Measurements from ENCODE around the gene LAMA2. TPM values are rescaled to one million over a fixed set of nuclear protein-coding genes. Genes with fewer than 3 reads are reported as not detected.

The LAMA2 gene
- total and polyA plus RNA-seq, 2 donors from 2014 or later: 2.2 to 20.8 TPM

- DNase-seq (no peak), FAIRE-seq (no peak)
- H3K27me3 ChIP-seq (ENCODE audit: control insufficient read depth, insufficient read depth, low read length): no peaks in the 10 kb centered on the region
- intact Hi-C loops (cut with DNase I): loop anchor here (10.0 kb wide), 1 partner anchor 253 kb away; no protein-coding TSS in a partner anchor
- peaks cover 0 to 9% (median 0%) of the 10 kb centered on the region in 3 donors for H3K4me1 ChIP-seq (ENCODE audit: control insufficient read depth in 2 of 3, insufficient read depth in 2 of 3, low read depth in 1 of 3, low read length in 3 of 3)
- H3K4me3 ChIP-seq (ENCODE audit: low read length in 3 of 3): no peak overlapping the region
- H3K9ac ChIP-seq (ENCODE audit: low read length in 3 of 3): no peak overlapping the region
- H3K27ac ChIP-seq (ENCODE audit: low read depth in 2 of 2, low read length in 2 of 2): no peak overlapping the region
- H3K36me3 ChIP-seq (ENCODE audit: control insufficient read depth in 2 of 3, insufficient read depth in 3 of 3, low read length in 3 of 3): no peaks in the 10 kb centered on the region
- H3K9me3 ChIP-seq (ENCODE audit: control insufficient read depth in 2 of 3, insufficient read depth in 1 of 3, low read length in 3 of 3): no peaks in the 10 kb centered on the region
- TF ChIP-seq CTCF (IDR thresholded peaks at IDR 0.05; ENCODE audit: borderline replicate concordance, extremely low read depth, insufficient read depth): no peak
These were observed 609.3 kb downstream of the LAMA2 start for GRCh38 chr6:129492260-129492659.

GRCh38 chr6:129493354-129493902 lies 610.5 kb downstream of the LAMA2 start:
- Histone ChIP-seq H3K9ac (ENCODE audit: low read length in 3 of 3) (no peak overlapping the region), H3K36me3 (ENCODE audit: control insufficient read depth in 2 of 3, insufficient read depth in 3 of 3, low read length in 3 of 3) (no peaks in the 10 kb centered on the region), H3K4me3 (ENCODE audit: low read length in 3 of 3) (no peak overlapping the region), H3K27ac (ENCODE audit: low read depth in 2 of 2, low read length in 2 of 2) (no peak overlapping the region), H3K9me3 (ENCODE audit: control insufficient read depth in 2 of 3, insufficient read depth in 1 of 3, low read length in 3 of 3) (no peaks in the 10 kb centered on the region), H3K27me3 (ENCODE audit: control insufficient read depth, insufficient read depth, low read length) (no peaks in the 10 kb centered on the region), H3K4me1 (ENCODE audit: control insufficient read depth in 2 of 3, insufficient read depth in 2 of 3, low read depth in 1 of 3, low read length in 3 of 3) (peaks cover 0 to 11% (median 0%) of the 10 kb centered on the region in 3 donors)
- intact Hi-C loops (cut with DNase I): loop anchor here (10.0 kb wide), 1 partner anchor 251 kb away; no protein-coding TSS in a partner anchor
- FAIRE-seq (no peak), DNase-seq (no peak)
- no peak for TF ChIP-seq CTCF (IDR thresholded peaks at IDR 0.05; ENCODE audit: borderline replicate concordance, extremely low read depth, insufficient read depth)

GRCh38 chr6:129494099-129494498 lies 611.2 kb downstream of the LAMA2 start:
- Histone ChIP-seq H3K9me3 (ENCODE audit: control insufficient read depth in 2 of 3, insufficient read depth in 1 of 3, low read length in 3 of 3) (no peaks in the 10 kb centered on the region), H3K4me3 (ENCODE audit: low read length in 3 of 3) (no peak overlapping the region), H3K9ac (ENCODE audit: low read length in 3 of 3) (no peak overlapping the region), H3K4me1 (ENCODE audit: control insufficient read depth in 2 of 3, insufficient read depth in 2 of 3, low read depth in 1 of 3, low read length in 3 of 3) (peaks cover 0 to 11% (median 0%) of the 10 kb centered on the region in 3 donors), H3K36me3 (ENCODE audit: control insufficient read depth in 2 of 3, insufficient read depth in 3 of 3, low read length in 3 of 3) (no peaks in the 10 kb centered on the region), H3K27me3 (ENCODE audit: control insufficient read depth, insufficient read depth, low read length) (no peaks in the 10 kb centered on the region), H3K27ac (ENCODE audit: low read depth in 2 of 2, low read length in 2 of 2) (no peak overlapping the region)
- DNase-seq (no peak), FAIRE-seq (no peak)
- TF ChIP-seq CTCF (IDR thresholded peaks at IDR 0.05; ENCODE audit: borderline replicate concordance, extremely low read depth, insufficient read depth): no peak
- intact Hi-C loops (cut with DNase I): loop anchor here (10.0 kb wide), 1 partner anchor 251 kb away; no protein-coding TSS in a partner anchor

Data from kidney (tissue), 14 donors.